Endothelial cell of umbilical vein (primary cell): ENCODE measurements around the gene HBS1L. TPM values are rescaled to one million over a fixed set of nuclear protein-coding genes. Genes with fewer than 3 reads are reported as not detected.

Source experiments
- BruUV-seq: library from RNA; stranded (reverse); fragments of 400-500 nt; replicated peaks from 2 replicates; lab custom pipeline; 2021; lab: Mats Ljungman, UMichigan
- CTCF ChIA-PET: fragments of 300-600, 350-600 bp; sonication (Branson Sonifier 250); formaldehyde crosslinking; loops from one replicate; lab custom pipeline; 2021; ENCODE audit warnings: antibody characterized with exemption, inconsistent platforms; lab: Charles Lee
- POLR2A ChIA-PET: fragments of 300-600, 350-600 bp; sonication (Branson Sonifier 250); formaldehyde crosslinking; loops from one replicate; lab custom pipeline; 2021; ENCODE audit warnings: antibody characterized with exemption, inconsistent platforms; lab: Charles Lee
- DNase-seq: peaks from one replicate; pipeline ENCODE4 v3.0.0-alpha.2; 2011; ENCODE audit warnings: low read depth, low spot score
- FAIRE-seq: peaks from 2 replicates; lab custom pipeline; 2011; peaks lifted over from hg19 to GRCh38; lab: Jason Lieb, UNC
- H2AFZ ChIP-seq: 2 replicates; pipeline ENCODE4 v1.6.0; 2012; ENCODE audit warnings: low read depth, low read length, control low read depth, inconsistent platforms
- H3K27ac ChIP-seq: 2 replicates; pipeline ENCODE4 v1.5.1; 2011; ENCODE audit warnings: low read depth, mild to moderate bottlenecking, control low read depth, low read length, moderate library complexity; ENCODE audit not compliant: insufficient read depth
- H3K27me3 ChIP-seq, 2 experiments: 2 replicates each; pipeline versions ENCODE4 v1.6.0 to v1.6.1; 2011; ENCODE audit warnings: low read length in 2 of 2, mixed read lengths in 1 of 2; ENCODE audit not compliant: control insufficient read depth in 2 of 2, insufficient read depth in 2 of 2
- H3K36me3 ChIP-seq, 2 experiments: 2 replicates in 1 of 2; 3 replicates in 1 of 2; pipeline ENCODE4 v1.5.1; 2011; ENCODE audit warnings: low read length in 2 of 2, mild to moderate bottlenecking in 1 of 2, moderate library complexity in 1 of 2; ENCODE audit not compliant: control insufficient read depth in 2 of 2, insufficient read depth in 2 of 2; ENCODE audit errors: extremely low read depth in 1 of 2
- H3K4me1 ChIP-seq: 3 replicates; pipeline ENCODE4 v1.5.1; 2011; ENCODE audit warnings: mild to moderate bottlenecking, low read length; ENCODE audit not compliant: control insufficient read depth, insufficient read depth; ENCODE audit errors: extremely low read depth
- H3K4me2 ChIP-seq: 2 replicates; pipeline ENCODE4 v1.6.1; 2011; ENCODE audit warnings: low read length, control low read depth, mixed read lengths; ENCODE audit not compliant: insufficient read depth
- H3K4me3 ChIP-seq, 3 experiments: fragments of 200-600 bp in 1 of 3; sonication (generic), shearing (Covaris generic) in 1 of 3; replicated peaks in 1 of 3; 2 replicates each; pipeline ENCODE4 v1.5.1; 2011 to 2016; ENCODE audit warnings: control low read depth in 3 of 3, low read length in 3 of 3, mild to moderate bottlenecking in 2 of 3, inconsistent platforms in 1 of 3, low read depth in 1 of 3, moderate library complexity in 1 of 3; ENCODE audit not compliant: insufficient read depth in 1 of 3
- H3K79me2 ChIP-seq: 2 replicates; pipeline ENCODE4 v1.6.0; 2012; ENCODE audit warnings: low read length, inconsistent platforms; ENCODE audit not compliant: control insufficient read depth, insufficient read depth
- H3K9ac ChIP-seq: replicated peaks from 2 replicates; pipeline ENCODE3; 2011; ENCODE audit warnings: low read length, control low read depth; ENCODE audit not compliant: insufficient read depth; ENCODE audit errors: extremely low read depth
- H3K9me1 ChIP-seq: replicated peaks from 3 replicates; pipeline ENCODE4 v1.6.0; 2011; ENCODE audit warnings: mild to moderate bottlenecking, low read length; ENCODE audit not compliant: control insufficient read depth, insufficient read depth; ENCODE audit errors: extremely low read depth
- H3K9me3 ChIP-seq: replicated peaks from 2 replicates; pipeline ENCODE4 v1.5.1; 2012; ENCODE audit warnings: low read length, inconsistent platforms; ENCODE audit not compliant: control insufficient read depth, insufficient read depth
- H4K20me1 ChIP-seq: replicated peaks from 2 replicates; pipeline ENCODE3; 2011; ENCODE audit warnings: mild to moderate bottlenecking, low read length; ENCODE audit not compliant: control insufficient read depth, insufficient read depth; ENCODE audit errors: extremely low read depth
- CTCF ChIP-seq, 2 donors: IDR thresholded peaks; 1 replicate in 1 of 2; 2 replicates in 1 of 2; pipeline ENCODE4 v1.5.1; 2011; ENCODE audit warnings: low read length in 2 of 2, mild to moderate bottlenecking in 2 of 2, moderate library complexity in 2 of 2, control low read depth in 1 of 2, inconsistent platforms in 1 of 2, low read depth in 1 of 2; ENCODE audit not compliant: insufficient read depth in 1 of 2; ENCODE audit errors: extremely low read depth in 1 of 2
- EZH2 ChIP-seq: IDR thresholded peaks from 2 replicates; pipeline ENCODE4 v1.6.1; 2012; ENCODE audit warnings: borderline replicate concordance, low read depth, mild to moderate bottlenecking, moderate library complexity, low read length, inconsistent platforms; ENCODE audit not compliant: severe bottlenecking
- FOS ChIP-seq: IDR thresholded peaks from 2 replicates; pipeline ENCODE4 v1.6.1; 2011; ENCODE audit warnings: mild to moderate bottlenecking, low read length, moderate library complexity, borderline replicate concordance; ENCODE audit not compliant: insufficient read depth
- GATA2 ChIP-seq: IDR thresholded peaks from 2 replicates; pipeline ENCODE4 v1.7.0; 2011; ENCODE audit warnings: low read depth, mild to moderate bottlenecking, moderate library complexity, mixed read lengths, low read length; ENCODE audit not compliant: insufficient read length, insufficient read depth
- JUN ChIP-seq: IDR thresholded peaks from 2 replicates; pipeline ENCODE4 v1.6.1; 2011; ENCODE audit warnings: borderline replicate concordance, low read depth; ENCODE audit not compliant: insufficient read length, insufficient read depth
- MAX ChIP-seq: IDR thresholded peaks from 2 replicates; pipeline ENCODE4 v1.6.1; 2011; ENCODE audit not compliant: insufficient read depth, insufficient read length
- MYC ChIP-seq: IDR thresholded peaks from one replicate; pipeline ENCODE4 v1.6.1; 2011; ENCODE audit warnings: mild to moderate bottlenecking, low read depth, low read length
- POLR2A ChIP-seq: IDR thresholded peaks from 2 replicates; pipeline ENCODE4 v1.6.1; 2012; ENCODE audit warnings: low read depth, mild to moderate bottlenecking, control low read depth, low read length
- POLR2AphosphoS5 ChIP-seq: IDR thresholded peaks from 2 replicates; pipeline ENCODE4 v1.6.1; 2012; ENCODE audit warnings: low read depth, mild to moderate bottlenecking, control low read depth, low read length, moderate library complexity; ENCODE audit not compliant: insufficient read depth
- dilution Hi-C: fragments of 300-500 bp; cut with MboI; formaldehyde crosslinking; loops from one replicate; pipeline ENCODE4 v1.15.0; 2019; ENCODE audit warnings: low sequenced_read_pairs; ENCODE audit not compliant: extremely low pct_ligation_motif_present
- intact Hi-C: fragments of 100-400 bp; cut with micrococcal nuclease; formaldehyde crosslinking; loops from one replicate; pipeline ENCODE4 v1.10.0; 2022
- polyA plus RNA-seq, 4 experiments: library from polyadenylated mRNA; depleted of rRNA in 3 of 4; stranded (reverse) in 3 of 4; unstranded in 1 of 4; fragments of >200 nt; gene quantifications; 2 replicates each; pipeline versions ENCODE4 v1.2.1 to v1.2.3, GENCODE V29; 2011 to 2012; ENCODE audit warnings: missing spikeins in 1 of 4
- total RNA-seq: library from RNA; stranded (reverse); gene quantifications from 2 replicates; pipeline ENCODE4 v1.2.3, GENCODE V29; 2021

The HBS1L gene
- total and polyA plus RNA-seq, 2 donors (not counting 3 experiments of a cell fraction or from before 2014, with no cell fraction given) = 23.7 to 74.6 TPM

- no peaks in the 10 kb centered on the region for H3K9me3 ChIP-seq
- intact Hi-C loops (loop anchor here (5.0 kb wide), 1 partner anchor 115 kb away; the partner anchor contains the start of gene MYB), dilution Hi-C loops (no loop called here)
- H3K36me3 ChIP-seq = no peaks in the 10 kb centered on the region
- FAIRE-seq = no peak
- TF ChIP-seq FOS = no peak
- TF ChIP-seq POLR2A = no peak
- TF ChIP-seq MAX = no peak
- no peak for TF ChIP-seq GATA2
- no peak for TF ChIP-seq POLR2AphosphoS5
- TF ChIP-seq MYC = no peak
- TF ChIP-seq EZH2 = no peak
- TF ChIP-seq JUN = no peak
- no peak for TF ChIP-seq CTCF (IDR thresholded peaks at IDR 0.05; ENCODE audit: extremely low read depth in 1 of 2, insufficient read depth in 1 of 2, low read depth in 1 of 2, low read length in 2 of 2)
- no peak overlapping the region for H3K9ac ChIP-seq
- peak overlapping the region; percentile 49 for H3K27ac ChIP-seq
- peak overlapping the region; percentile 90 for H3K4me2 ChIP-seq
- DNase-seq = no peak
- H3K79me2 ChIP-seq = no peaks in the 10 kb centered on the region
- peak overlapping the region; percentile 28 for H2AFZ ChIP-seq
- H3K27me3 ChIP-seq = no peaks in the 10 kb centered on the region
- POLR2A ChIA-PET = no interaction called here
- H3K9me1 ChIP-seq = no peaks in the 10 kb centered on the region
- CTCF ChIA-PET = no interaction called here
- H3K4me3 ChIP-seq = no peak overlapping the region
- BruUV-seq = no TSS peak
- H3K4me1 ChIP-seq = peaks cover 12% of the 10 kb centered on the region
- no peaks in the 10 kb centered on the region for H4K20me1 ChIP-seq
These were observed 12.2 kb upstream of the HBS1L start for GRCh38 chr6:135066806-135067205.
